Esophagus squamous epithelium (tissue), 4 donors: ENCODE measurements around the gene PIM2.
"Not testable (repeated sequence)": the region's sequence is repeated elsewhere in the genome, so short reads cannot be mapped to it uniquely, and the experiment has no call there.

Source experiments
- POLR2A ChIP-seq, 4 donors: fragments of 450-650 bp; IDR thresholded peaks; one replicate each; pipeline ENCODE4 v1.6.1; 2017; ENCODE audit warnings: antibody characterized with exemption in 4 of 4, mild to moderate bottlenecking in 4 of 4, moderate library complexity in 3 of 4
- TF ChIP-seq, protein P1 (sequence below), 6 experiments: fragments of 450-650 bp in 4 of 6; fragments of 200-600 bp in 2 of 6; sonication (generic) in 2 of 6; IDR thresholded peaks; one replicate each; pipeline ENCODE4 v1.5.1; 2016 to 2019; ENCODE audit warnings: antibody characterized with exemption in 6 of 6, mild to moderate bottlenecking in 4 of 6, moderate library complexity in 4 of 6

DNA sequence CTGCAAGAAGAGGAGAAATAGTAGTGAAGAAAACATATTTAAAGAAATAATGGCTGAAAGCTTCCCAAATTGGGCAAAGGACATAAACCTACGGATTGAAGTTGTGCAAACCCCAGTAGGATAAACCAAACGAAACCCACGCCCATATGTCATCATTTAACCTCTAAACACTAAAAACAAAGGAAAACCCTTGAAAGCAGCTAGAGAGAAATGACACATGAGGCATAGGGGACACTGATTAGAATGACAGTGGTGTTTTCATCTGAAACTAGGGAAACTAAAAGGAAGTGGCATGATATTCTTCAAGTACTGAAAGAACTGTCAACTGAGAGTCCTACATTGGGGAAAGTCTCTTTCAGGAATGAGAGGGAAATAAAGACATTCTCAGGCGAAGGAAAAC, 41.9 kb downstream of the PIM2 start:
- TF ChIP-seq POLR2A (IDR thresholded peaks at IDR 0.05), result not testable (repeated sequence)
- TF ChIP-seq, protein P1, sequence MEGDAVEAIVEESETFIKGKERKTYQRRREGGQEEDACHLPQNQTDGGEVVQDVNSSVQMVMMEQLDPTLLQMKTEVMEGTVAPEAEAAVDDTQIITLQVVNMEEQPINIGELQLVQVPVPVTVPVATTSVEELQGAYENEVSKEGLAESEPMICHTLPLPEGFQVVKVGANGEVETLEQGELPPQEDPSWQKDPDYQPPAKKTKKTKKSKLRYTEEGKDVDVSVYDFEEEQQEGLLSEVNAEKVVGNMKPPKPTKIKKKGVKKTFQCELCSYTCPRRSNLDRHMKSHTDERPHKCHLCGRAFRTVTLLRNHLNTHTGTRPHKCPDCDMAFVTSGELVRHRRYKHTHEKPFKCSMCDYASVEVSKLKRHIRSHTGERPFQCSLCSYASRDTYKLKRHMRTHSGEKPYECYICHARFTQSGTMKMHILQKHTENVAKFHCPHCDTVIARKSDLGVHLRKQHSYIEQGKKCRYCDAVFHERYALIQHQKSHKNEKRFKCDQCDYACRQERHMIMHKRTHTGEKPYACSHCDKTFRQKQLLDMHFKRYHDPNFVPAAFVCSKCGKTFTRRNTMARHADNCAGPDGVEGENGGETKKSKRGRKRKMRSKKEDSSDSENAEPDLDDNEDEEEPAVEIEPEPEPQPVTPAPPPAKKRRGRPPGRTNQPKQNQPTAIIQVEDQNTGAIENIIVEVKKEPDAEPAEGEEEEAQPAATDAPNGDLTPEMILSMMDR (IDR thresholded peaks at IDR 0.05), result not testable (repeated sequence)
